Cardiac fibroblast (primary cell): ENCODE measurements around the gene ACBD6.

Experiments
- DNase-seq, 2 donors: peaks; one replicate each; pipeline versions ENCODE4 v3.0.0 to v3.0.0-alpha.2; 2010; ENCODE audit warnings: low read depth in 2 of 2
- H3K4me3 ChIP-seq, 2 donors: replicated peaks in 1 of 2; 1 replicate in 1 of 2; 2 replicates in 1 of 2; pipeline ENCODE4 v1.5.1; 2011; ENCODE audit warnings: low read depth in 2 of 2, low read length in 2 of 2, mild to moderate bottlenecking in 2 of 2, moderate library complexity in 1 of 2
- CTCF ChIP-seq: IDR thresholded peaks from one replicate; pipeline ENCODE4 v1.5.1; 2011; ENCODE audit warnings: low read depth, mild to moderate bottlenecking, low read length, inconsistent platforms

Gene ACBD6

GRCh38 chr1:180278596-180279395 is 223.6 kb downstream of the ACBD6 start:
- no peak for DNase-seq
- no peak overlapping the region for H3K4me3 ChIP-seq
- TF ChIP-seq CTCF, result no peak

- DNase-seq, result no peak
- TF ChIP-seq CTCF, result no peak
- H3K4me3 ChIP-seq, result no peak overlapping the region
Observed at GRCh38 chr1:180278194-180278515, 224.2 kb downstream of the ACBD6 start.

- TF ChIP-seq CTCF, result no peak
- no peak for DNase-seq
- no peak overlapping the region for H3K4me3 ChIP-seq
Observed at GRCh38 chr1:180277476-180278193, 224.7 kb downstream of the ACBD6 start.

- H3K4me3 ChIP-seq, result no peak overlapping the region
- TF ChIP-seq CTCF, result no peak
- DNase-seq, result no peak
Observed at GRCh38 chr1:180275726-180276125, 226.7 kb downstream of the ACBD6 start.

GRCh38 chr1:180274221-180274620 is 228.2 kb downstream of the ACBD6 start:
- H3K4me3 ChIP-seq, result no peak overlapping the region
- no peak for TF ChIP-seq CTCF
- DNase-seq, result no peak

GRCh38 chr1:180273066-180273465 is 229.3 kb downstream of the ACBD6 start:
- no peak overlapping the region for H3K4me3 ChIP-seq
- no peak for DNase-seq
- TF ChIP-seq CTCF, result no peak
